ENCODE data around the gene SLC50A1. TPM values are rescaled to one million over a fixed set of nuclear protein-coding genes. Genes with fewer than 3 reads are reported as not detected.

Gene SLC50A1
- total and polyA plus RNA-seq, 9 of the 15 experiments (the other 6 are each of a cell fraction or from before 2014, with no cell fraction given) = 46.5 to 132 (median 91.9) TPM

GRCh38 chr1:155172732-155173477 is 37.3 kb downstream of the SLC50A1 start, which contains the start of gene KRTCAP2 (continued):
- 0 out of 2 replicates have a peak, but pooled peaks have one; percentile 11 for TF ChIP-seq ZNF263 (CRISPR knock-in tag; IDR thresholded peaks at IDR 0.05; ENCODE audit: borderline replicate concordance)
- peak; percentile 68 for TF ChIP-seq SP2 (IDR thresholded peaks at IDR 0.05; ENCODE audit: extremely low read depth, low read depth, low read length, poor library complexity, severe bottlenecking)
- no peak for TF ChIP-seq CBFA2T3 (IDR thresholded peaks at IDR 0.05)
- TF ChIP-seq DPF2 (IDR thresholded peaks at IDR 0.05) = peak; percentile 32; the same call in 1 of the 2 replicates
- TF ChIP-seq ZNF143 (CRISPR knock-in tag; IDR thresholded peaks at IDR 0.05) = peak; percentile 72
- TF ChIP-seq ZNF280A (IDR thresholded peaks at IDR 0.05; ENCODE audit: low read depth, partially characterized antibody) = peak; percentile 16
- TF ChIP-seq SIX5 (IDR thresholded peaks at IDR 0.05; ENCODE audit: borderline replicate concordance in 1 of 2, insufficient read depth in 1 of 2, low read depth in 1 of 2, low read length in 2 of 2) = peak in 1 of 2 experiments; percentile 17; a peak in 1 of 4 replicates
- TF ChIP-seq CAMTA2 (CRISPR knock-in tag; conservative IDR thresholded peaks at IDR 0.05) = no peak
- no peak for TF ChIP-seq SOX6 (IDR thresholded peaks at IDR 0.05)
- no peak for TF ChIP-seq MGA (IDR thresholded peaks at IDR 0.05)
- TF ChIP-seq MTF1 (CRISPR knock-in tag; IDR thresholded peaks at IDR 0.05; ENCODE audit: borderline replicate concordance) = no peak
- TF ChIP-seq MEIS2 (IDR thresholded peaks at IDR 0.05; ENCODE audit: partially characterized antibody) = peak; percentile 88
- TF ChIP-seq JUN (IDR thresholded peaks at IDR 0.05; ENCODE audit: borderline replicate concordance, low read depth, low read length) = peak; percentile 45; the same call in 1 of the 2 replicates
- no peak for TF ChIP-seq JUN (CRISPR knock-in tag; IDR thresholded peaks at IDR 0.05; ENCODE audit: borderline replicate concordance)

Measured in K562 (cell line).